Stimulated activated CD8-positive, alpha-beta memory T cell treated with anti-CD3 and anti-CD28 coated beads, Interleukin-7, amount 100 ng/mL, for 4 hours (primary cell): ENCODE results near the gene HIBADH.
"Not testable (repeated sequence)": the region's sequence is repeated elsewhere in the genome, so short reads cannot be mapped to it uniquely, and the experiment has no call there.

Experiments used
- DNase-seq, 2 donors: peaks; one replicate each; pipeline ENCODE4 v3.0.0-alpha.2; 2020; ENCODE audit warnings: low read depth in 2 of 2

Gene HIBADH

DNA sequence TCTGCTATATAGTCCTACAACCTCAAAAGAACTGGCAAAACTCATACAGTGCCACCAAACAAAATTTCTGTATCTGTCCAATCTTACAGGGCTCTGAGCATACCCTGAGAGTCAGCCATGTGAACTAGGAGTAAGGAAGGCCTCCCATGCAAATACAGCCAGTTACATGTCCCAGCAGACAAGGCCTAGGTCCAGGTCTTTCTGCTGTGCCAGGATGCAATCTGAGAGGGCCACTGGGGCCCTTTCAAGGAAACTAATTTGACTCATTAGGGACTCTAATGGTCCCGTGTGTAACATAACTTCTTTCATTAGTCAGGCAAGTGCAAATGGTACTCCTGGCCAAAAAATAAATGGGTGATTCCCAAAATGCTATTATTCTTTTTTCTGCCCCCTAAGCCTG, 17.9 kb upstream of the HIBADH start:
- DNase-seq = no peak

DNA sequence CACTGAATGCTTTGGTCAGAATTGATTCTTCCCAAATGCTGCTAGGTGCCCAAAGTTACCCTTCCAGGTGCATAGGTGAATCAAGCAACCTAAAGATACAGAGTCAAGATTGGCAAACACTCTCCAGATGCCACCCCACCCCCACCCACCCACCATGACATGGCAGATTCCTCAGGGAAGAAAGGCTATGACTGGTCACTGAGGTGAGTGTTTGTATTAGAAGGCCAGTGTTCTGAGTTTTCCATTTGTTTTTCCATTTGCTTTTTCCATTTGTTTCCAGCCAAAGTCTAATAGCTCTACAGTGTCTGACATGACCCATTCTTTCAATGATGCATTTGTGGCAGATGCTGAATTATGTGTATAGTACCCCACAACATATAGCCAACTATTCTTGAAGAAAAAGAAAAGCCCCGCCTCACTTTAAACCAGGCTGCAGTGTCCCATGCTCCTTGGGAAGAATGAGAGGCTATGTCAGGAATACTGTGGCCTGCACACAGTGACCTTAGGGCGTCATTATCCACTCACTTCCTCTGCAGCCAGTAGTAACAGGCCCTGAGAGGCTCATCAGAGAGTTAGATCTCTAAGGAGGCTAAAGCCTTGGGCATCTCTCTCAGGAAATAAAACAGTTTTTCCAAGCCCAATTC, 16.1 kb upstream of the HIBADH start:
- no peak for DNase-seq

DNA sequence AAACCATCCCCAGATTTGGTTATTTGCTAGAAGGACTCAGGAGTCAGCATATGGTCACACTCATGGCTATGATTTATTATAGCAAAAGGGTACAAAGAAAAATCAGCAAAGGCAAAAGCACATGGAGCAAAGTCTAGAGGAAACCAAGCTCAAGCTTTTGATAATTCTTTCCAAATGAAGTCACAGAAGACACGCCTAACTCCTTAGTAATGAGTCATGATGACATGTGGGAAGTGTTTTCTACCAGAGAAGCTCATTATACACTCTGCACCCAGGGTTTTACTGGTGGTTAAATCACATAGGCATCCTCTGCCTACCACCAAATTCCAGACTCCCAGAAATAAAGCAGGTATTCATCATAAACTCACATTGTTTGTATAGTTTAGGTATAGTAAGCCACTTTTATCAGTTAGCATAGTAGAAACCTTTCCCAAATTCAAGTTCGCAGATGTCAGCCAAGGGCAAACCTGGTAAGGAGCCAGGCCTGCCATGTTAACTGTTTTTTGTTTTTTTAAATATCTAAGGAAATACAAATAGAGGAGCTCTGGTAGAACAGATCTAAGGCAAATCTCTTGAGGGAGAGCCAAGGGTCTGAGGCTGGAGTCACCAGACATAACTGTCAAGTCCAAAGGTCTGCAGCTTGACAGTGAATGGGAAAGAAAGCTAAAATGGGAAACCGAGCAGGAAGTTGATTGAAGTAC, 15.4 kb upstream of the HIBADH start:
- DNase-seq = no peak

DNA sequence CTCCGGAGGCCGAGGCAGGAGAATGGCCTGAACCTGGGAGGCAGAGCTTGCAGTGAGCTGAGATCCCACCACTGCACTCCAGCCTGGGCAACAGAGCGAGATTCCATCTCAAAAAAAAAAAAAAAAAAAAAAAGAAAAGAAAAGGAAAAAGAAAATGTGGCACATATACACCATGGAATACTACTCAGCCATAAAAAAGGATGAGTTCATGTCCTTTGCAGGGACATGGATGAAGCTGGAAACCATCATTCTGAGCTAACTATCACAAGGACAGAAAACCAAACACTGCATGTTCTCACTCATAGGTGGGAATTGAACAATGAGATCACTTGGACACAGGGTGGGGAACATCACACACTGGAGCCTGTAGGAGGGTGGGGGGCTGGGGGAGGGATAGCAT, 11.4 kb upstream of the HIBADH start:
- not testable (repeated sequence) for DNase-seq

DNA sequence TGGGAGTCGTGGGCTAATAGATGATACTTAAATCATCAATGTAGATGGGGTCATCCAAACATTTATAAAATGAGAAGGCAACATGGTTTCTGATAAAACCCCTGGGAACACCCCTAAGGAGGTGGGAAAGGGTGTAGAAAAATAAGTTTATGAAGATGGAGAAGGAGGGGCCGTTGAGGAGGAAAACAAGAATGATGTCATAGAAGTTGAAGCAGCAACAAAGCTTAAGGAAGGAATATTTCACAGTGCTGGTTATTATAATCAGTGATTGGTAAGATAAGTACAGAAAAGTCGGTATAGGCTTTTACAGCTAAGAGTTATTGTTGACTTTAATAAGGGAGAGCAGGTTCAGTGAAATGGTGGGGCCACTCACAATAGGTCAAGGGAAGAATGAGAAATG, 9.0 kb upstream of the HIBADH start:
- no peak for DNase-seq

DNA sequence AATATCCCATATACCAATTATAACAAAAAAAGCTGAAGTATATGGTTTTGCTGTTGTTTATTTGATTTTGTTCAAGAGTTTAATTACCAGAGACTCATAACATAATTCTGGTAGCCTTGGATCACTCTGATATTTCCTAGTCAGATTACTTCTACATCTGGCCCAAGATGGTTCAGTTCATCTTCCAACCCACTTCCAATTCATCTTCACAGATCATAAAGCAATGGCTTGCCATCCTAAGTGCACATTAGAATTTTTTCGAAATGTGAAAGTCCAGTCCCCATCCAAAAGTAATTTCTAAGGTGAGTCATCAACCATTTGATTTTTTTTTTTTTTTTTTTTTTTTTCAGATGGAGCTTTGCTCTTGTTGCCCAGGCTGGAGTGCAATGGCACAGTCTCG, 8.0 kb upstream of the HIBADH start:
- no peak for DNase-seq

DNA sequence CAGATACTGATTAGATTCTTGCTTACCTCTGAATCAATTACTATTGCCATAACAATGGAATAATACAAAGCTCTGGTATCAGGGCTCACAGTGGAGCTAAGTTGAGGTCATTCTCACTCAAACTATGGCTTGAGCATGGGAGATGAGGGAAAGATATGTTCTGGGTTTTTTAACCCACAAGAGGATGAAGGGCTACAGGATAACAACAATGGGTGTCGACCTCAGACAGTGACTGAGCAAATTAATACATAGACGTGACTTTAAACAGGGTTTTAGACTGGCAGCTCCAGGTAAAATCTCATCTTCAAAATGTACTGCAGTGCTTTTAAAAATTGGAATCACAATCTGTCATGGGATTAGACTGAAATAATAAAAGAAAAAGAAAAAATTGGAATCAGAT, 7.5 kb upstream of the HIBADH start:
- no peak for DNase-seq

DNA sequence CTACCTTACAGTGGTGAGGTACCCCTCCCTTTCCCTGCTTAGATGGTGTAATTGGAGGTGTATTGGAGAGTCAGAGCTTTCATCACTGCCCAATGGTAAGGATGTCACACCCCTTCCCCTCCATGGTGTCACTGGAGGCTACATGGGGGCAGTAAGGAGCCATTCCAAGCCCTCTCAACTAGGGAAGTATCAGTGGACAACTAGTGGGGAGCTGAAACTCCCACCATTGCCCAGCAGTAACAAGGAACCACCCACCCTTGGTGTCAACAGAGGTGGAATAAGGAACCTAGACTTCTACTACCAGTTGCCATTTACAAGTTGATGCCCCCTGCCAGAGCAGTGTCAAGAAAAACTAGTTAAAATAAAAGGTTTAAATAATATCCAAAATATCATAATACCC, 2.8 kb upstream of the HIBADH start:
- no peak for DNase-seq

DNA sequence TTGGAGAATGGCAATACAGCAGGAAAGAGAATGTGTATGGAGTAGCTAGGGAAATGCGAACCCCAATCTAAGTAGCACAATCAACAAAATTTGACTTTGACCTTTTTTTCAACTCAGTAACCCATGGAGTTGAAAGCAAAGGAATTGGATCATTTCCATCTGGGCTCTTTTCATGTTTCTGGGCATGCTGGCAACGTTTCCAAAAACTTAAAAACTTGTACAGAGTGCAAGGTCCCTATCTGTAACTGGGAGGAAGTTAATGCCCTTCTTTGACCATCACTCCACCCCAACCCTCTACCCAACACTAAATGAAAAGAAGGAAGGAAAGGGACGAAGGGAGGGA, 1.3 kb upstream of the HIBADH start:
- DNase-seq = no peak

DNA sequence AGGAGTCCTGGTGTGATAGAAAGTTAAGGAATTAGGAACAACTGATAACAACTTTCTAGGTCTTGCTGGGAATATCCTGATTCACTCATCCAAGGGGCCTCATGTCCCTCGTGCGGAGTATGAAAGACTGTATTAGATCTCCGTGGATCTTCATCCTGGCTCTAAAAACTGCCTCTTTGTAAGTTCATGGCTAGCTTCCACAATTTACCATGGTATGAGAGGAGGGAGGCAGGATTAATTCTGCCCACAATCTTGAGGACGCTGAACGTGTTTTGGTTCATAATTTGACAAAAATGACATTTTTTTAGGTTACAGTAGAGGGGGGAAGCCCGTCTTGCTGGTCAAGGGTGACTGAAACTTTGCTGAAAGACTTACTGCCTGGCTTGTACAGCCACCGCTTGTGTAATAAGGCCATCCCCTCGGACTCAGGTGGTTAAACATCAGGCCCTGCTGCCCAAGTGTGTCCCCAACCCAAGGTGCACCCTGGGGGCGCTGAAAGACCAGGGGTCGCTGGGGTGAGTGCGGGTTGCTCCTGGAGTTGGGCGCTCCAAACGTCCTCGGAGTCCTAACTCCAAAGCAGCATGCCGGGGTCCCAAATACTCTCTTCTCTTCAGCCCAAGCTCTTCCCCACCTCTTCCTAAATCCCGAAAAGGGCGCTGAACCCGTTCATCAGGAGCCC, 733 bp downstream of the HIBADH start:
- DNase-seq = no peak

DNA sequence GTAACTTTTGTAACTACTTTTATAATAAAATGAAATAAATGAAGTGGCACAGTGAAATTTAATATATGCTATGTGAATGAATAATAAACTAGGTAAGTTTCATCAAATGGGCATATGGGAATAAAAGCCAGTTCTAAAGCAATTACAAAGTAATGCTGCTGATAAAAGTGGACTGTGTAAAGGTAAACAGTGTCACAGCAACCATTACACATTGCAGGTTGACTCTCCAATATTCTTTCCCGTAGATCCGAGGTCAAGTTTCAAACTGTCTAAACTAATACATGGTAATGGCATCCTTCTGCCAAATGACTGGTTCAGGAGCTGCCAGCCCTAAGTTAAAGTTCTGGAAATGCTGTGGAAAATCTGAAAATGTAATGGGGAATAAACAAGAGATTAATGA, 6.0 kb downstream of the HIBADH start:
- no peak for DNase-seq

DNA sequence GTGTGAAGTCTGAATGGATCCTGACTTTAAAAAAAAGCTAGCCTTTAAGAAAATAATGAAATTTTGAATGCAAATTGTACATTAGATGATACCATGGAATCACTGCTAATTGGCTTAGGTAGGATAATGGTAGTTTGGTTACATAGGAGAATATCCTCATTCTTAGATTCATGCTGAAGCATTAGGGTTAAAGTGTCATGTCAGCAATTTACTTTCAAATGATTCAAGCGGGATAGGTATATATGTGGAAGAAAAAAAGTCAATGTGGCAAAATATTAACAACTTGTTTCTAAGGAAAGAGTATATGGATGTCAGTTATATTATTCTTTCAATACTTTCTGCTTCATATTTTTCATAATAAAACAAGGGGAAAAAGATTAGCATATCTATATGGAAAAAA, 7.5 kb downstream of the HIBADH start:
- no peak for DNase-seq

DNA sequence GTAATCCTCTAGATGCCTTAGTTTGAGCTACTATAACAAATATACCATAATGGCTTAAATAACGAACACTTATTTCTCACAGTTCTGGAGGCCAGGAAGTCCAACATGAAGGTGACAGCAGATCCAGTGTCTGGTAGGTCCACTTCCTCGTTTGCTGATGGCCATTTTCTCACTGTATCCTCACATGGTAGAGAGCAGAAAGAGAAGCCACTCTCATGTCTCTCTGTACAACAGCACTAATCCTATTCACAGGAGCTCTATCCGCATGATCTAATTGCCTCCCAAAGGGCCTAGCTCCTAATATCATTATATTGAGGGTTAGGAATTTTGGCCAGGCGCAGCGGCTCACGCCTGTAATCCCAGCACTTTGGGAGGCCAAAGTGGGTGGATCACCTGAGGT, 10.2 kb downstream of the HIBADH start:
- DNase-seq = no peak

DNA sequence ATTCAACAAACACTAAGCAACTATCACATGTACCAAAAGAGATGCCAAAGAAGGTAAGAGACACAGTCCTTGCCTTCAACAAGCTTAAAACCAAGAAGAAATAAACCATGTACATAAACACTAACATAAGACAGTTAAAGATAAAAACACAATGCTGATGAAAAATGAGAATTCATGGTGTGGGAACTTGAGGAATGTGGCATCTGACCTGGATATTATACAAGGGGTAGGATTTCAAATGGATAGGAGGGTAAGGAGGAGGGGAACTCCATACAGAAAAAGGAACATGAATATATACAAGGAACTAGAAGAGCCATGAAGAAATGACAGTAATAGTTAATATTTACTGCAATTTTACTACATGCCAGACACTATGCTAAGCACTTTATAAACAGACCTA, 11.0 kb downstream of the HIBADH start:
- DNase-seq = no peak

DNA sequence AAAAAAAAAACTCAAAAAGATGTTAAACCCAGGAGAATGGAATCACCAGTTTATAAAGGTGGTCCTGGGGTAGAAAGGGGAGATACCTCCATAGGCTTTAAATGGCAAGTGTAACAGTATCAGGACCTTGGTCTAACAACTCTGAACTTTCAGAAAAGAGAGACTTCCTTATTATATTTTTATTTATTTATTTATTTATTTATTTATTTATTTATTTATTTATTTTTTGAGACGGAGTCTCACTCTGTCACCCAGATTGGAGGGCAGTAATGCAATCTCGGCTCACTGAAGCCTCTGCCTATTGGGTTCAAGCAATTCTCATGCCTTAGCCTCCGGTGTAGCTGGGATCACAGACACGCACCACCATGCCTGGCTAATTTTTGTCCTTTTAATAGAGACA, 12.4 kb downstream of the HIBADH start:
- DNase-seq = no peak

DNA sequence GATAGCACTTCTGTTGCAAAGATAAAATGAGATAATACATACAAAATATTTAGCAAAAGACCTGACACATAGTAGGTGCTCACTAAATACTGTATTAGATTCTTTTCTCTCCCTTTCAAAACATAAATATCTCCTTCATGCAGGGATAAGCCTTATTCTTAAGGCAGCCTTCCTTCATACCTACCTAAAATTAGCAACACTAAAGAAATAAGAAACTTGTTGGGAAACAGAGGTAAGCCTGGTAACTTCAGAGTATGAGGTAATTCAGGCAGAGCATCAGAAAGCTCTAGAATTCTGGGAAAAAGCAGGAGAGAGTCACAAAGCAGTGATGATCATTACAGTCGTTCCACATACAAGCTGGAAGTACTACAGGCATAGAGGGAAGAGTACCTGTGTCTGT, 15.2 kb downstream of the HIBADH start:
- no peak for DNase-seq

DNA sequence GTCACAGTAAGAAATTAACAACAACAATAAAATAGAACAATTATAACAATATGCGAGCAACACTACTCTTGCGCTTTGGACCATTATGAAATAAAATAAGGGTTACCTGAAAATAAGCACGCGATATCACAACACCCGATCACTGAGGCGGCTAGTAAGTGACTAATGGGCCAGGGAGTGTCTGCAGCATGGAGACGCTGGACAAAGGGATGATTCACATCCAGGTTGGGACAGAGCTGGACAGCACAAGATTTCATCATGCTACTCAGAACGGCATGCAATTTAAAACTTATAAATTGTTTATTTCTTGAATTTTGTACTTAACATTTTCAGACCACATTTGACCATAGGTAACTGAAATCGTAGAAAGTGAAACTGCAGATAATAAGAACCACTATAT, 15.6 kb downstream of the HIBADH start:
- no peak for DNase-seq

DNA sequence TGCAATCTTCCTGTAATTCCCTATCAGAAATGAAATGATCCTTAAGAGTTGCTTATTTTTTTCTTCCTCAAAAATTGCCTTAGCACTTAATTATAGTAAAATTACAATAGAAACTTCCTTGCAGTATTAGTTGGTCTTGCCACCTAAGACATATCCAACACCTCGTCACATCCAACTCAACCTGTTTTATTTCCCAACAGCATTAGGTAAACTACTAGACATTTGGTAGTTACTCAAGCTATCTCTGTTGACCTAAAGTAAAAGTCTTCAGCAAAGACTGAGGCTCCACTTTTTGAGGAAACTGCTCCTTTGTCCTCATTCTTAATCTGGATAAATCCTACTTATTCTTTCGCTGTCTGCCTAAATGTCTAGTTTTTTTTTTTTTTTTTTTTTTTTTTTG, 20.4 kb downstream of the HIBADH start:
- no peak for DNase-seq

DNA sequence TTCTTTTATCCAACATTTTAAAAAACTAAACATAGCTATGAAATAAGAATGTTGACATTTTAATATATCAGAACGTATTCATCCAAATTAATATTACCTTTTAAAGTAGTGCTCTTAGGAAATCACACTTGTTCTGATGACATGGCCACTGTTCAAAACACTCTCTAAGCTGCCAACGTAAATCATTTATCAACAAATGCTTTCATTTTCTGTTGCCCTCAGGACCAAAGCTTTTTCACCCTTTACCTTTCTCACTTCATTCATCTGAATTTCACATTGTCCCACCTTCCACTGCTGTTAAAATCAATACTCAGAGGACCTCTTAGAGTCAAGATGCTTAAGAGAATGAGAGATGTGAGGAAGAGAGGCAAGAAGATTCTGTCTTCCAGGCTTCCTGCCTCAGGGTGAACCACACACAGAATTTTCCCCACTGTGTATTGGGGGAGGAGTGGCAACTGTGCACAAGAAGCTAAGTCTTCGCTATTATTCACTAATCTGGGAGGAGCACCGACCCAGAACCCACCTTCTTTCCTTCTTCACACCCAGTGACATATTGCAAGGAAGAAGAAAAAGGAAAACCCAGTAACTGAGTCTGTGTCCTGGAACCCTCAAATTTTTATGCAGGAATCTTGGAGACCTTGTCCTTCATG, 21.0 kb downstream of the HIBADH start:
- DNase-seq = no peak

DNA sequence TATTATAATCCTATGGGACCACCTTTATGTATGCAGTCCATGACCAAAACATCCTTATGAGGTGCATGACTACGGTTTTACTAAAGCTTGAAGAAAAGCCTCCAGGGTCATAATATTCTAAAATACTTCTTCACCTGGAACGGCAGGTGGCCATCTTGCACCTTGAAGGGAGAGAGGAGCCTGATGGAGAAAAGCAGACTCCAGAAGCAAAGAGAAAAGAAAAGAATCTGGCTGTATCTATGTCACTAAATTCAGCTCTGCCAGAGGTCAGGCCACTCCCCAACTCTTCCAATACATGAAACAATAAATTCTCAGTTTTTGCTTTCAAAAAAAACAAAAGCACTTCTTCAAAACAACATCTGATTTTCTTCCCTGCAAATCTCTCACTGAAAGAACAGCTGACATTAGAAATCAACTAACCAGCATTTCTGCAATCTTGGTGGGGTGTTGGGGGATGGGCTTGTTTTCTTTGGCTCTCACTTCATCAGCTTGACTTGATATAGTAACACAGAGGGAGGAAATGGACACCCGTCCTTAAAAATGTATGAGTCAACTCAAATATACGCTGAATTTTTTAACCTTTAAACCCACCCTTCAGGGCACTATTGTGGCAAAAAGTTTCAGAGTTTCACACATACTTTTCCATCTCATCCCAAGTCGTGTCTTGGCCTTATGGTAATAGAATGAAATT, 21.7 kb downstream of the HIBADH start:
- no peak for DNase-seq

DNA sequence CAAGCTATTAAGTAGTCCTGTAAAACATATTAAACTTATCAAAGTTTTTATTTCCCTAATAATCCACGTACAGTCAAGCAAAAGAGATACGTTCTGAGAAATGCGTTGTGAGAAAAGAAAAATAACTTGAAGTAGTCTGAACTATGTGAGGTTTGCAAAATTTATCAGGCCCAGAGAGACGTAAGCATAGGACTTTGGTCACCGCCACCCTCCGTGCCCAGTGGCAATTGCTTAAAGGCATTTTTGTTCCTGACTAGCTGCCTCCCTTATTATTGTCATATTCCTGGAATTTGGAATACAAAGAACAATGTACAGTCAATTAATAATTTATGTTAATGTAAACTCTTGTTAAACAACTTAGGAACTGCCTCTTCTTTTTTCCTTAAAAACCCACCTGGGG, 22.8 kb downstream of the HIBADH start:
- DNase-seq = no peak

DNA sequence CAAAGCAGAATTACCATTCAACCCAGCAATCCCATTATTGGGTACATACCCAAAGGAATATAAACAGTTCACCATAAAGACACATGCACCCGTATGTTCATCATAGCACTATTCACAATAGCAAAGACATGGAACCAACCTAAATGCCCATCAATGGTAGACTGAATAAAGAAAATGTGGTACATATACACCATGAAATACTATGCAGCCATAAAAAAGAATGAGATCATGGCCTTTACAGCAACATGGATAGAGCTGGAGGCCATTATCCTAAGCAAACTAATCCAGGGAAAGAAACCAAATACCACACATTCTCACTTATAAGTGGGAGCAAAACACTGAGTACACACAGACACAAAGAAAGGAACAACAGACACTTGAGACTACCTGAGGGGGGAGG, 23.6 kb downstream of the HIBADH start:
- DNase-seq = not testable (repeated sequence)
